ENCODE measurements around the gene HYOU1.

HYOU1 gene

GRCh38 chr11:119030029-119030328 lies 27.0 kb downstream of the HYOU1 start:
- DNase-seq (ENCODE audit: insufficient read length, low spot score) (no peak), FAIRE-seq (no peak)
- TF ChIP-seq POLR2A (IDR thresholded peaks at IDR 0.05; ENCODE audit: low read depth, low read length) (no peak), TAF1 (IDR thresholded peaks at IDR 0.05; ENCODE audit: low read depth, low read length) (no peak), PAX5 (IDR thresholded peaks at IDR 0.05; ENCODE audit: insufficient read depth, low read length, severe bottlenecking) (no peak), POU2F2 (IDR thresholded peaks at IDR 0.05; ENCODE audit: low read depth, low read length) (no peak), POLR2AphosphoS5 (IDR thresholded peaks at IDR 0.05; ENCODE audit: low read depth, low read length) (no peak)

GRCh38 chr11:119029340-119030028 lies 27.5 kb downstream of the HYOU1 start:
- FAIRE-seq = peak; percentile 51
- TF ChIP-seq POLR2AphosphoS5 (IDR thresholded peaks at IDR 0.05; ENCODE audit: low read depth, low read length) = no peak
- no peak for TF ChIP-seq SPI1 (IDR thresholded peaks at IDR 0.05; ENCODE audit: low read depth, low read length)
- TF ChIP-seq POLR2A (IDR thresholded peaks at IDR 0.05; ENCODE audit: low read depth, low read length) = no peak
- TF ChIP-seq TAF1 (IDR thresholded peaks at IDR 0.05; ENCODE audit: low read depth, low read length) = no peak
- no peak for TF ChIP-seq POU2F2 (IDR thresholded peaks at IDR 0.05; ENCODE audit: low read depth, low read length)
- no peak for TF ChIP-seq PAX5 (IDR thresholded peaks at IDR 0.05; ENCODE audit: insufficient read depth, low read length, severe bottlenecking)
- DNase-seq (ENCODE audit: insufficient read length, low spot score) = no peak

- no peak for TF ChIP-seq POLR2AphosphoS5 (IDR thresholded peaks at IDR 0.05; ENCODE audit: low read depth, low read length)
- TF ChIP-seq SPI1 (IDR thresholded peaks at IDR 0.05; ENCODE audit: low read depth, low read length) = no peak
- TF ChIP-seq TAF1 (IDR thresholded peaks at IDR 0.05; ENCODE audit: low read depth, low read length) = no peak
- TF ChIP-seq POLR2A (IDR thresholded peaks at IDR 0.05; ENCODE audit: low read depth, low read length) = no peak
- no peak for TF ChIP-seq POU2F2 (IDR thresholded peaks at IDR 0.05; ENCODE audit: low read depth, low read length)
- no peak for TF ChIP-seq PAX5 (IDR thresholded peaks at IDR 0.05; ENCODE audit: insufficient read depth, low read length, severe bottlenecking)
- DNase-seq (ENCODE audit: insufficient read length, low spot score) (no peak), FAIRE-seq (peak; percentile 57)
Observed at GRCh38 chr11:119029069-119029339, 28.0 kb downstream of the HYOU1 start.

GRCh38 chr11:119028346-119029068 lies 28.5 kb downstream of the HYOU1 start:
- FAIRE-seq (no peak), DNase-seq (ENCODE audit: insufficient read length, low spot score) (no peak)
- TF ChIP-seq TAF1 (IDR thresholded peaks at IDR 0.05; ENCODE audit: low read depth, low read length) (no peak), POU2F2 (IDR thresholded peaks at IDR 0.05; ENCODE audit: low read depth, low read length) (no peak), SPI1 (IDR thresholded peaks at IDR 0.05; ENCODE audit: low read depth, low read length) (no peak), POLR2A (IDR thresholded peaks at IDR 0.05; ENCODE audit: low read depth, low read length) (no peak)

- TF ChIP-seq SPI1 (IDR thresholded peaks at IDR 0.05; ENCODE audit: low read depth, low read length) (no peak), TAF1 (IDR thresholded peaks at IDR 0.05; ENCODE audit: low read depth, low read length) (no peak), PAX5 (IDR thresholded peaks at IDR 0.05; ENCODE audit: insufficient read depth, low read length, severe bottlenecking) (no peak), POLR2A (IDR thresholded peaks at IDR 0.05; ENCODE audit: low read depth, low read length) (no peak), POU2F2 (IDR thresholded peaks at IDR 0.05; ENCODE audit: low read depth, low read length) (no peak), POLR2AphosphoS5 (IDR thresholded peaks at IDR 0.05; ENCODE audit: low read depth, low read length) (no peak)
- FAIRE-seq = no peak
- DNase-seq (ENCODE audit: insufficient read length, low spot score) = no peak
Observed at GRCh38 chr11:119027561-119028345, 29.3 kb downstream of the HYOU1 start.

- DNase-seq (ENCODE audit: insufficient read length, low spot score) (no peak), FAIRE-seq (no peak)
- no peak for TF ChIP-seq SPI1 (IDR thresholded peaks at IDR 0.05; ENCODE audit: low read depth, low read length)
- TF ChIP-seq PAX5 (IDR thresholded peaks at IDR 0.05; ENCODE audit: insufficient read depth, low read length, severe bottlenecking) = no peak
- TF ChIP-seq POU2F2 (IDR thresholded peaks at IDR 0.05; ENCODE audit: low read depth, low read length) = no peak
- TF ChIP-seq TAF1 (IDR thresholded peaks at IDR 0.05; ENCODE audit: low read depth, low read length) = no peak
- no peak for TF ChIP-seq POLR2AphosphoS5 (IDR thresholded peaks at IDR 0.05; ENCODE audit: low read depth, low read length)
- TF ChIP-seq POLR2A (IDR thresholded peaks at IDR 0.05; ENCODE audit: low read depth, low read length) = no peak
Observed at GRCh38 chr11:119026970-119027369, 30.0 kb downstream of the HYOU1 start.

GRCh38 chr11:119025978-119026766 lies 30.8 kb downstream of the HYOU1 start:
- no peak for FAIRE-seq
- no peak for DNase-seq (ENCODE audit: insufficient read length, low spot score)
- TF ChIP-seq POLR2AphosphoS5 (IDR thresholded peaks at IDR 0.05; ENCODE audit: low read depth, low read length) (no peak), TAF1 (IDR thresholded peaks at IDR 0.05; ENCODE audit: low read depth, low read length) (no peak)

GRCh38 chr11:119025541-119025940 lies 31.5 kb downstream of the HYOU1 start:
- TF ChIP-seq SPI1 (IDR thresholded peaks at IDR 0.05; ENCODE audit: low read depth, low read length) (no peak), POU2F2 (IDR thresholded peaks at IDR 0.05; ENCODE audit: low read depth, low read length) (no peak), TAF1 (IDR thresholded peaks at IDR 0.05; ENCODE audit: low read depth, low read length) (no peak), POLR2A (IDR thresholded peaks at IDR 0.05; ENCODE audit: low read depth, low read length) (no peak), POLR2AphosphoS5 (IDR thresholded peaks at IDR 0.05; ENCODE audit: low read depth, low read length) (no peak), PAX5 (IDR thresholded peaks at IDR 0.05; ENCODE audit: insufficient read depth, low read length, severe bottlenecking) (no peak)
- no peak for DNase-seq (ENCODE audit: insufficient read length, low spot score)

GRCh38 chr11:119025099-119025473 lies 31.9 kb downstream of the HYOU1 start:
- FAIRE-seq (no peak), DNase-seq (ENCODE audit: insufficient read length, low spot score) (no peak)
- TF ChIP-seq PAX5 (IDR thresholded peaks at IDR 0.05; ENCODE audit: insufficient read depth, low read length, severe bottlenecking) (no peak), TAF1 (IDR thresholded peaks at IDR 0.05; ENCODE audit: low read depth, low read length) (no peak), SPI1 (IDR thresholded peaks at IDR 0.05; ENCODE audit: low read depth, low read length) (no peak), POLR2A (IDR thresholded peaks at IDR 0.05; ENCODE audit: low read depth, low read length) (no peak; the same call in 1 of the 2 replicates), POU2F2 (IDR thresholded peaks at IDR 0.05; ENCODE audit: low read depth, low read length) (no peak), POLR2AphosphoS5 (IDR thresholded peaks at IDR 0.05; ENCODE audit: low read depth, low read length) (no peak)

More at GRCh38 chr11:119025541-119025940, 31.5 kb downstream of the HYOU1 start:
- FAIRE-seq = no peak
